ENCODE results near the gene GPR158.

Gene GPR158

GRCh38 chr10:25575343-25575742 is 400.5 kb downstream of the GPR158 start:
- DNase-seq (ENCODE audit: low spot score), result no peak

- DNase-seq (ENCODE audit: low spot score), result no peak
Measured at GRCh38 chr10:25578061-25578460, 403.3 kb downstream of the GPR158 start.

- DNase-seq (ENCODE audit: low spot score), result no peak
Measured at GRCh38 chr10:25582961-25583360, 408.2 kb downstream of the GPR158 start.

- no peak for DNase-seq (ENCODE audit: low spot score)
Measured at GRCh38 chr10:25600651-25601050, 425.9 kb downstream of the GPR158 start.

GRCh38 chr10:25604591-25604990 is 429.8 kb downstream of the GPR158 start:
- no peak for DNase-seq (ENCODE audit: low spot score)

- DNase-seq (ENCODE audit: low spot score), result no peak
Measured at GRCh38 chr10:25614652-25615051, 439.9 kb downstream of the GPR158 start.

- DNase-seq (ENCODE audit: low spot score), result no peak
Measured at GRCh38 chr10:25615926-25616325, 441.1 kb downstream of the GPR158 start.

- DNase-seq (ENCODE audit: low spot score), result no peak
Measured at GRCh38 chr10:25616903-25617592, 442.2 kb downstream of the GPR158 start.

GRCh38 chr10:25627606-25628005 is 452.8 kb downstream of the GPR158 start:
- no peak for DNase-seq (ENCODE audit: low spot score)

- no peak for DNase-seq (ENCODE audit: low spot score)
Measured at GRCh38 chr10:25629333-25629732, 454.5 kb downstream of the GPR158 start.

GRCh38 chr10:25631471-25631870 is 456.7 kb downstream of the GPR158 start:
- no peak for DNase-seq (ENCODE audit: low spot score)

GRCh38 chr10:25632802-25633201 is 458.0 kb downstream of the GPR158 start:
- no peak for DNase-seq (ENCODE audit: low spot score)

- no peak for DNase-seq (ENCODE audit: low spot score)
Measured at GRCh38 chr10:25633542-25633941, 458.7 kb downstream of the GPR158 start.

- DNase-seq (ENCODE audit: low spot score), result no peak
Measured at GRCh38 chr10:25639646-25640045, 464.8 kb downstream of the GPR158 start.

GRCh38 chr10:25641595-25641994 is 466.8 kb downstream of the GPR158 start:
- no peak for DNase-seq (ENCODE audit: low spot score)

GRCh38 chr10:25642721-25643120 is 467.9 kb downstream of the GPR158 start:
- DNase-seq (ENCODE audit: low spot score), result no peak

- no peak for DNase-seq (ENCODE audit: low spot score)
Measured at GRCh38 chr10:25646371-25646770, 471.6 kb downstream of the GPR158 start.

GRCh38 chr10:25651534-25651933 is 476.7 kb downstream of the GPR158 start:
- DNase-seq (ENCODE audit: low spot score), result no peak

All from activated CD4-positive, alpha-beta T cell treated with anti-CD3 and anti-CD28 coated beads, Interleukin-2, Interleukin-4, amounts not matched to agents 100 ng/mL and 50 ng/mL, durations not matched to agents 16 hours and 8 hours (primary cell).